CD4-positive, alpha-beta T cell treated with Interleukin-12 subunit alpha and Interleukin-12 subunit beta, for 1 hour (primary cell): ENCODE measurements around the gene YPEL1.

ENCODE experiments used
- DNase-seq: peaks from one replicate; pipeline ENCODE4 v3.0.0-alpha.2; 2020

Gene YPEL1, protein sequence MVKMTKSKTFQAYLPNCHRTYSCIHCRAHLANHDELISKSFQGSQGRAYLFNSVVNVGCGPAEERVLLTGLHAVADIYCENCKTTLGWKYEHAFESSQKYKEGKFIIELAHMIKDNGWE

DNA sequence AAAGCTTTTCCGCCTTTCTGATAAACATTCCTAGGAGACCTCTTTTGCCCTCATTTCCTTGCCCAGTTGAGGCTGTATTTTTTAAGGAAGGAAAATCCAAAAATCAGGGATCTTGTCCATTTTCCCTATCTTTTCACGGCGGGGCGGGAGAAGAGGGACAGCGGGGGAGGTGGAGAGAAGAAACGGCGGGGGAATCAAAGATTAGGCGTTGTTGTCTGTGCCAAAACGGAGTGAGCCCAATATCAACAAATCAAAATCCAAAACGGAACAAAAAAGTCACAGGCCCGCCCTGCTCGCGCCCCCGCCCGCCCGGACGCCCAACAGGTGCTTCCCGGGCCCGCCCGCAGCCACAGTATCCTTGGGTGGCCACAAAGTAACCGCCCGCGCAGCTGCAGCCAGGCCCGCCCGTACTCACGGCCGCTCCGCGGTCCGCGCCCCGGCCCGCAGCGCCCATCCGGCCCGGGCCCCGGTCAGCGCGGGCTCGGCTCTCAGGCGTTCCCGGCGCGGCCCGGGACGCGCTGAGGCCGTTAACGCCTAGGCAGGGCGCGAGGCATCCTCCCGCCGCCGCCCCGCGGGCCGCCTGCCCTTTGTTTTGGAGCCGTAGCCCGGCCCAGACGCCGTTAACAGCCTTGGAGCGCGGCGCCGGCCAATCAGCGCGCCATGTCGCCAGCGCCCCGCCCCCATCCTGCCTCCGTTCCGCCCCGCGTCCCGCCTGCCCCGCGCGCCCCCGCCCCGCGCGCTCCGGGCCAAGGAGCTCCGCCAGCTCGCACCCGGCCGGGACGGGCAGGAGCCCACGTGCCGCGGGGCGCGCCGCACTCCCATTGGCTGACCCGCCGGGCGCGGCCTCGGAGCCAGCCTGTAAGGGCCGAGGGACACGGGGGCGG is at the start of gene YPEL1:
TSS of gene YPEL1 (minus strand) at position 595 of the 884 bp plus-strand sequence. CDS start 25,050 bp downstream, outside the sequence.
- DNase-seq: peak; percentile 97

DNA sequence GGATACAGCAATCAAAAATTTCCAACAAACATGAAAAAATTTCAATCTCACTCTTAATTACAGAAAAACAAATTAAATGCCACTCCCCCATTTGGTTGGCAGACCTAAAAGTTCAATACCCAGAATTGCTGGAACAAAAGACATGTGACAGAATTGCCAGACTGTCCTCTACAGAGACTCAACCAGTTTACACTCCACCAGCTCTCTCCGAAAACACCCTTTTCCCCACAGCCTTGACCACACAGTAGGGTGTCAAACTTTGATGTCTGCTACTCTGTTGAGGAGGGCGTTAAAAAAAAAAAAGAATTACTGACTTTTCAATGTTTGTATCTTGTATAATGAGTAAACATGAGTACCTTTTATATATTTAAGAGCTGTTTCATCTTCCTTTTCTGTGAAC is 44.7 kb upstream of the YPEL1 start:
- peak; percentile 39 for DNase-seq

DNA sequence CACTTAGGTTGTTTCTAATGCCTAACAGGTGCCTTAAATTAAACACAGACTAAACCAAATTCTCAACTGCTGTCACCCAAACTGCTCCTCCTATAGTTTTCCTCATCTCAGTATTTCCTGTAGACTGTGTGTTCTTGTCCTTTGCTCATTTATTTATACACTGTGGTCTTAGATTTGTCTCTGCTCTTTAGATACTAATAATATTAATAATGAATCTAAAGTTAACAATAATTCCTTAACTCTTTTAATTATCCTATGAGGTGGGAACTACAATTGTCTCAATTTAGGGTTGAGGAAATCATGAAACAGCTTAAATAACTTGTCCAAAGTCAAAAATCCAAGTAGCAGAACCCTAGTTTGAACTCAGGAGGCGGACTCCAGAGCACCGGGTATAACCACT is 43.9 kb upstream of the YPEL1 start:
- DNase-seq: no peak

DNA sequence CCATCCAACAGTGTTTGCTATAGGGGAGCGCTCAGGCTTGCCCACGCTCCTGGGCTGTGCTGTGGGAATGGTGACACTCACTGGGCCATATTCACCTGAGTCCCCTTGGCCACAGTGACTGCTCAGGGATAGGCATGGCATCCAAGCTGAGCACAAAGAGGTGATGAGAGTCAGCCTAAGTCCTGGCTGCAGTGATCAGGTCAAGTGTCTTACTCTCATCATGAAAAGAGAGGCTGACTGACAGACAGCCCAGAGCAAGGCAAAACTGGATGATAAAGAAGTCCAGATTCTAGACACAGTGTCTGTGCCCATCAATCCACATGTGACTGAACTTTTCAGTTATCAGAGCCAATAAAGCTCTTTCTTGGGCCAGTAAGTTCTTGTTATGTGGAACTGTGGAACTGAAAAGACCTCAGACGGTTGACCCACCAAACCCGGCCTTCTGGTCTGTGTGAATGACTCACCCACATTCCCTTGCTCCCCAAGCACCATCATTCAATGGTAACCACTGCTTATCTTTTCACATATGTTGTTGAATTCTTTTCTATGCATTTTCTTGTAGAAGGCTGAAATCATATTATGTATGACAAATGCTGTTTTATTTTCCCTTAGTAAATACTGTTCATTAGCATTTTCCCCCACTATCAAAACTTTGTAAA is 43.2 kb upstream of the YPEL1 start:
- no peak for DNase-seq

DNA sequence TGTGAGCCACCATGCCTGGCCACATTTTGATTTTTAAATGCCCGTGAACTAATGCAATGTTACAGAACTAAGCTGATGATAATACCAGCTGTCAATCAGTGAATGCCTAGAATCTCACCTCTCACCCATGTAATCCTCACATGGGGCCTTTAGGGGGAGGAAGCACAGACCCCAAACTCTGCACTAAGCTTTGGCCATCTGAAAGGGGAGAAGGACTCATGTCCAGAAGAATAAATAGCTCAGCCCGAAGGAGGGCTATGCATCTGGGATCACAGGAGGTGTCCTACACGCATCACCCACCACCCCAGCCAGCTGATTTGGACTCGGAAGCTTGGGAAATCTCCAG is 36.0 kb upstream of the YPEL1 start:
- DNase-seq: no peak

DNA sequence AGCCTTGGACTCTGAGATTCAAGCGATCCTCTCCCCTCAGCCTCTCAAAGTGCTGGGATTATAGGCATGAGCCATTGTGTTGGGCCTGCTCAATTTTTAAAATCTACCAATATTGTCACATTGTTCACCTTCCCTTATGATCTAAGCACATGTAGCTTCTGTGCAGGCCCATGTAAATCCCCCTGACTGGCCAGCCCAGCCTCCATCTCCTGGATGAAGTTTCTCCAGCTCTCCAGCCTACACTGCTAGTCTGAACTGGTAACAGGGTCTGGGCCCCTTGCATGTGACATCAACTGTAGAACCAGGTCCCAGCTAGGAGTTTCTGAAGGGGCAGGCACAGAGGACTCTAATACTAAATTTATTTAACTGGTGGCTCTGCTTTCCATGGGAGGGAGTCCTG is 32.8 kb upstream of the YPEL1 start:
- DNase-seq: no peak

DNA sequence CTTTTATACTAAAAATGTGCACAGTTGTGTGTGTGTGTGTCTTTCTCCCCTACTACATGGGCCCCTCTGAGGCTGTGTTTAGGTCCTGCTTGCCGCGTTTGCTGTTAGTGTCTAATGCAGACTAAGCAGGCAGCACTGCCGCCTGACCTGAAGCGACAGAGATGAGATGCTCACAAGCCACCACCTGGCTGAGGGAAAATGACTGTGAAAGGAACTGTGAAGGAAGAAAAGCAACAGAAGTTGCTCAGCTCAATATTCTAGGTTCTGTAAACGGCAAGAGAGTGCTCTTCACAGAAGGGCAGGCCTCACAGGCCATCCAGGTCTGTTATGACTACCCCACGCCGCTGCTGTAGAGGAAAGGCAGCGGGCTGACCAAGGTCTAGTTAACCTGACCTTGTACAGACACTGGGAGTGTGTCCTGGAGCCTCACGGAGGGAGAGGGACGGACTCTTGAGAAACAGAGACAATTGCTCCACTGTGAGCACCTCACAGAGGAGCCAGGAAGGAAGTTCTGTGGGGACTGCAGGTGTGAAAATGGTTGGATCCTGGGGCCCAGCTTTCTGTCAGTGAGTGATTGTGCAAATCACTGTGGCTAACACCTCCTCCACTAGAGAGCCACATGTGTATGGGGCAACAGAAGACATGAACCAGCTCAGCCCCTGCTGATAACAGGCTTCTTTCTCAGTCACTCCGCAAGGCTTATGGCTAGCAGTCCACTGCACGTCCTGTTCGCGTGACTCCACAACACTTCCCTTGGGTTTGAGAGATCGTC is 31.3 kb upstream of the YPEL1 start:
- peak; percentile 74 for DNase-seq

DNA sequence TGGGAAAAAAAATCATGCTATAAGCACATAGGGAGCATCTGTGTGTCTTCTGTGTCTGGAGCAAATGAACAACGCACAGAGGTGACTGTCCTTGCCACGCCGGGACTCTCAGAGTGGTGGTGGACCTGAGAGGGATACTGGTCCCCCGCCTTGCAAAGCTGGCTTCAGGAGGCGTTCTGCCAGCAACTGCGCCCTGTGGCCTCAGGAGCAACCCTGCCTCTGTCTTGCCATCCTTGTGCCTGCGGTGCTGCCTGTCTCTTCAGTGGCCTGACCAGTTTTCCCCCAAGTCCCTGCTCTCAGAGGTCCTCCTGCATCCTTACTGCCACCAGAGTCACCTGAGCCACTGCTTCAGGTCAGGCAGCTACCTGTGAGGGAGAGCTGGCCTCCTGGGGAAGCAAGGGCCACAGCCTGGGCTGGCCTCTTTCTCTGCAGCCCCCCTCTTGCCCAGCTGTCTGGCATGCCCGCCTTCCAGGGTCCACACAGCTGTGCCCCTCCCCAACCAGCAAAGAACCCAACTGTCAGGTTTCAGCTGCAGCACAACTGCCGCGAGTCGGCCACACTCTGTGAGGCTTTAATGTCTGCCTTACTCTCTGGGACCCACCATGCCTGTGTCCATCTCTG is 30.4 kb upstream of the YPEL1 start:
- DNase-seq: no peak

DNA sequence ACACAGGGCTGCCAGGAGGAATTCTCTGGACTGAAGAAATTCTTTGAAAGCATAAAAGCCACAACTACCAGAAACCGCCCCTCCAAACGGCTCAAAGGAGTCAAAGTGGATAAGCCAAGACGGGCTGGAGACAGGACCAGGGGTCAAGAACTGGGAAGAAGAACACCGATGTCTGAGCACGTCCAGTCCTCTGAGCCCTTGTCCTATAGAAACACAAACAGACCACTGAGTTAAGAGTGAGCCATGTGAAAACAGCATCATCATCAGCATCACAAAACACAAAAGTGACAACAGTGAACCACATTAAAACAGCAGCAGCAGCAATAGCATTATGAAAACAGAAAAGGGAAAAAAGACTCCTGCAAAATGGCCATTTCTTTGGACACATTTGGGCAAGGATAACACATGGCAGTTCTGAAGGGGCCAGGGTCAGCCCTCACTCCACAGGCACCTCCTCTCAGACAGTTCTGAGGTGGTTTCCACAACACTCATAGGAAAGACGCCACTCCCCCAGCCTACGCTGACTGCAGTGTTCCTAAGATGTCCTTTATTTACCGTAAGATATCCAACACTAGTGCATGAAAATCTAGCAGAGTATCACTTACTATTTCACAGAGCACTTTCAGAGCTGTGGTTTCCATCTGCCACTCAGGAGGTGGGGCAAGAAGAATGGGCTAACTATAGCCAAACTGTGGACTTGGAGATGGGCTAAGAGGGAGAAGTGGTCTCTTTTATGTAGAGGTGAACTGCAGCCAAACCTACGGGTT is 28.6 kb upstream of the YPEL1 start:
- peak; percentile 21 for DNase-seq

DNA sequence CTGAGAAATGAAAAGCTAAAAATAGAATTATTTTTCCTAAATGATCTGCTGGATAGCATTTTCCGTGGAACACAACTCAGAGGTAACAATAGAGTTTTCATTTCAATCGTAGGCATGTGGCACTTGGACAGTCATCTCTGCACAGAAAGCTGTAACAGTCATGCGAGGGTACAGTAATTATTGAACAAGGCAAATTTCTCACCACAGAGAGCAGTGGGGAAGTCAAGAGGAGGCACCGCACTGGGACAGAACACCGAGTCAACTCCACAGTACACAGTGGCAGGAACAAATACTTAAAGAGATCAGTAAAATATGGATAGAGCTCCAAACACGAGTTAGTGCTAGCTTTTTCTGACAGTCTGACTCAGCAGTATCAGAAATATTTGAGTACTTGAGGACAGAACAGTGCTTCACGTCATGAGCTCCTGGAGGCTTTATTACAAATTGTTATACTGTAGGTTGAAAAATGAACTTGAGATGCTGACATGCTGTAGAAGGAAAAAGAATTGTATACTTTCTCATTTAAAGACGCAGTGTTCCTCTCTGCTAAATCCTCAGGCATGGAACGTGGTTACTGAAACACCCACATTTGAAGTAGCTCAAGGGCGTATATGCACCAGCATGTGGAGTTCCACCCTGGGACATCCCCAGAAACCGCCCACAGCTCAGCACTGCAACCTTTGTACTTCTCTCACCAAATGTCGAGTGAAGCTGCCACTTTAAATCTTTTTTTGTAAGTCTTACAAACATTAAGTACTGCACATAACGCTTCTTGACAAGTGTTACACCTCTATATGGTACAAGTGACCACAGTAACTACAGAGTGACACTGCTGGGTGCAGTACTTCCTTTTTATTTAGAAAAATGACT is 27.4 kb upstream of the YPEL1 start:
- peak; percentile 54 for DNase-seq

DNA sequence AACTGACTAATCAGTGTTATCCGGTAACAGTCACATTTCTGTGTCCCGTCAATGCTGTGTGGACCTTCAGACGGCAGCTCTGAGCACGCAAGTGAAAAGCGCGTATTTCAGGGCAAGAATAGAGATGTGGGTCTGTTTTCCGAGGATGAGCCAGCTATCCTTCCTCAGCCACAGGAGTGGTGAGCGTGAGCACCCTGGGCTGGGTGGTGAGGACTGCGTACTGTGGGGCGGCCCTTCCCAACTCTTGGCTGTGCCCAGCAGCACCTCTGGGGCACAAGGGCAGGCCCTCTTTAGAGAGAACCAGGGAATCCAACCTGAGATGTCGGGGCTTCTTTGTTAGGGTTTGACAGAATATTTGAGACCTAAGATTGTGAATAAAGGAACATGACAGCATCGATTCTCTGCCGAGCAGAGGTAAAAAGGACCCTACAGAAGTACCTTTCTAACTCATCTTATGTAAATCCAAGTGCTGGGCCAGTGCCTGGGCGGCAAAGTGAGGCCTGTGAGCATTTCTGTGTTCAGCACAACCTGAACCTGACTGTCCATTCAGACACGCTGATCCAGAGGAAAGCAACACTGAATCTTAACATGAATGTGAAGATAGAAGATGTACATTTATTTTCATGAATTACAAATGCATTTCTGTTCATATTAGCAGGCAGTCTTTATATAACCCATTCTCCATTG is 26.5 kb upstream of the YPEL1 start:
- DNase-seq: no peak

DNA sequence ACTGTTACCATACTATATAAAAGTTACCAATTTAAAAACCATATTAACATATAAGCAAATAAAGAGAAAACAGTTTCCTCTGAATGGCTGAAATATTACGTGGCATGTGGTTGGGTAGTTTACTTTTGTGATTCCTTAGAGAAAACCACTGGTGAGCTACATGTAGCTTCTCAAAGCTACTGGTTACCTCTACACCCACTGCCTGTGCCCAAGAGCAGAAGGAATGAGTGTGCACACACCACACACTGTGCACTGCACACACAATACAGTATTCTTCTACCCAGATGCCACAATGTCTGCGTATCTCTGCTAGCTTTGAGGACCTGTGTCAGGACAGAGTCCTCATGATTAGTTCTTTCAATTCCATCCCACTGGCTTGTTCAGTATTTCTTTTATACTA is 25.5 kb upstream of the YPEL1 start:
- no peak for DNase-seq

DNA sequence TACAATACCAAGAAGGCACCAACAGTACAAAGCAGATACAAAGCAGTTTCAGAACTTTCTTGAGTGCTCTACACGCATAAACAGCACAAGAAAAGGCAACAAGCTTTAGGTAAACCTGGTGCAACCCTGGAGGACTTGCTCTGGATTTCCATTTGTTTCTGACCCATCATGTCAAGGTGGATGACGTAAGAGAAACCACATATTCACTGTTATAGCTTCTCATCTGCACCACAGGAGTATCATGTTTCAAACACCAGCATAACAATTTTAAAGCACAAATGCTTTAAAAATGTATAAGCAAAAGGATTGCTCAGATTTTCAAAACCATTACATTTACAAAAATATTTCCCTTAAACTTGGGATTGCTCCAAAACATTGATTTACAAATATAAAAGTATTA is 25.0 kb upstream of the YPEL1 start:
- no peak for DNase-seq

DNA sequence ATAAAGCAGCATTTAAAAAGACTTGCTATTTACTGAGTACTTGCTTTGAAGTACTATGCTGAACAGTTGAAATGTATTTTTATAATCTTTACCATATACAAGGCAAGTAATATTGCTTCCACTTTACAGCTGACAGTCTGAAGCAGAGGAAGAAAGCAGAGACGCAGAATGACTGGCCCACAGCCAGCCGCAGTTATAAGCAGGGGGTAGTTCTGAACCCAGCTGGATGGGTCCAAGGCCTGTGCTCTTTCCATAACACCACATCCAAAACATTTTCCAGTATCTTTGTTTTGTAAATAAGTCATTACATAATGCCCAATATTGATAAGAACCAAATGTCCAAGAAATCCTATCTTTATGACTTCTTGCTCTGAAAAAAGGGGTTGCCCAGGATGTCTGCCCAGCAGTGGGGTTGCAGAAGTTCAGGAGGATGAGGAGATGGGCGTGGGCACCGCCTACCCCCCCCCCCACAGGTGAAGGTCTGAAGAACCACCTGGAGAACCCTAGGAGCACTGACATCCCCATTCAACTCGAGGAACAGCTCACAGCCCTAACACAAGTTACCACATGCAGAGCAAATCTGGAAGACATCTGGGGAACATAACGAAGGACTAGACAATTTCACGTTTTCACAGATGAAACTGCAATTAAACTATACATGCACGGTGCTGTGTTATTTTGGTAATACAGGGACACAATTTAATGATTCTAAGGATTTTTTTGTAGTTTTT is 24.2 kb upstream of the YPEL1 start:
- no peak for DNase-seq

DNA sequence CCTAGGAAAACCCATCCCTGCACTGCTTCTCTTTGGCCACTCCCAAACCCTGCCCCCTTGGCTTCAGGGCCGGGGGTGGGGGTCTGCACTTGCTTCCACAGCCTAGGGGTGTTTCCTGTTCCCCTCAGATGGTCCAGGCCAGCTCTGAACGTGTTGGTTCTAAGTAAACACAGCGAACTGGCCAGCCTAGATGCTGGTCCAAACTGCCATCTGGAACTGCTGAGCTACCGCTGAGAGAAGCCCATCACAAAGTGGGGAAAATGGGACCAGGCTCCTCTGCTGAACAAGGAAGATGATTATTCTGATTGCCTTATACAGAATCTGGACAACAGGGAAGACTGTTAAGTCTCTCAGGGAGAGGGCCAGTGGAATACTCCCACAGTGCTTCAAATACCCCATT is 23.5 kb upstream of the YPEL1 start:
- DNase-seq: no peak

DNA sequence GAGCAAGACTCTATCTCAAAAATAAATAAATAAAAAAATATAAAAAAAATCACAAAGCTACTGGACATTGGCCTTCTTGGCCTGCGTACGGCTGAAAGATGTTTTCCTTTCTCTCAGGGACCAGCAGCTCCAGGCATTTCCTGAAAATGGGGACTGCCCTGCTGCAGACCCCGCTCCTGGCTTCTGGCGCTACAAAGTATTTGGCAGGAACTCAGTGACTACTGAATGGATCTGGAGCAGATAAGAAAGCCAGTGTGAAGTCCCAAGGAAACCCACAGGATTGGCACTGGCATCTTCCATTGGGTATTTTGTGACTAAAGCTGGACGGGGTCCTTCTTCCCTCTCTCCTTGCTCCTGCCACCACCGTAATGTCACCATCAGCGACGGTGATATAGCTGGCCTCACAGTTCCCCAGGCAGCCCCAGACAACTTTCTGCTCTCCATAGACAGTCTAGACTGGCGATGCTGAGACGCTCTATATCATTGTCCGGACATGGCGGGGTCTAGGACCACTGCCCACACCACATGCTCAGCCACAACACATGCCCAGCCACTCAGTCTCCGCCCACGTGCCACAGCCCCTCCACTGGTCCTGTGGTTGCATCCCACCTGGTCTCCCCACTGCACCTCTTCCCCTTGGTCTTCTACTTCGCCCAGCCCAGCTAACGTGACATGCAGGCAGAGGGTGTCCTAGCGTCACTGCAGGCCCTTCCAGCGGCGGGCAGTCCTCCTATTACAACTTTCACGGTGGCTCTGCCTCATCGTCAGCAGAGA is 22.7 kb upstream of the YPEL1 start:
- DNase-seq: no peak

DNA sequence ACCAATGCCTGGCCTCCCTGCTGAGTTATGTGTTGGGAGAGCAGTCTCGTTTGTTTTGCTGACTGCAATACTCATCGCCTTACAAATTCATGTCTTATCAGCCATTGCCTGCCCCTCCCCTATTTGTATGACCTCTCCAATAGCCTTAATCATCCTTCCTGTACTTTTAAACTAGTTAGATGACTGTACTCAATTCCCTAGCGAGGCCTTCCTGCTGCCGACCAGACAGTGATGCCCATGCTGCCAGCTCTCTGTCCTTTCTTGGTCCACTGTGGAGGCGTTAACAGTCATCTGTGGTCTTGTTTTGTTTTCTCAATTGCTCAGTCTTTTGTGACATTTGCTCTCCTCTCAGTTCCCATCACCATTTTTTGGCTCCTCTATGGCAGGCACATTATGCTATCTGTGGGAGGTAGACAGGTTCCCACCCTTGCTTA is 20.3 kb upstream of the YPEL1 start:
- no peak for DNase-seq

DNA sequence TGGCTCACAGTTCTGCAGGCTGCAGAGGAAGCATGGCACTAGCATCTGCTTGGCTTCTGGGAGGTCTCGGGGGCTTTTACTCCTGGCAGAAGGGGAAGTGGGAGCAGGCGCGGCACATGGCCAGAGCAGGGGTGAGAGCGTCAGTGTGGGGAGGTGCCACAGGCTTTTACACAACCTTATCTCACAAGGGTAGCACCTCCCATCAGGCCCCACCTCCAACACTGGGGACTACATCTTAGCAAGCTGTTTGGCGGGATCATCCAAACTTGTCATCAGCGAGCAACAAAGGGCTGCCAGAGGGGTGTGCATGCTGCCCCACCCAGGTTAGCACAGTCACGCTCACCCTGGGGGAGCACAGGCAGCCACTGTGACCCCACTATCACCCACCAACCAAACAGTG is 18.9 kb upstream of the YPEL1 start:
- DNase-seq: no peak
